Endodermal cell (in vitro differentiated cells): ENCODE measurements around the gene RAB31. TPM values are rescaled to one million over a fixed set of nuclear protein-coding genes. Genes with fewer than 3 reads are reported as not detected.

ENCODE experiments used
- DNase-seq: peaks from one replicate; pipeline ENCODE4 v3.0.0-alpha.2; 2017
- H3K27ac ChIP-seq: 2 replicates; pipeline ENCODE4 v1.5.1; 2013; ENCODE audit warnings: mild to moderate bottlenecking, low read depth, low read length, moderate library complexity
- H3K27me3 ChIP-seq: 2 replicates; pipeline ENCODE4 v1.6.1; 2013; ENCODE audit warnings: mild to moderate bottlenecking, low read length, moderate library complexity; ENCODE audit not compliant: insufficient read depth, control insufficient read depth, poor library complexity, severe bottlenecking
- H3K36me3 ChIP-seq: 2 replicates; pipeline ENCODE4 v1.7.0; 2013; ENCODE audit warnings: mild to moderate bottlenecking, low read length, moderate library complexity; ENCODE audit not compliant: control insufficient read depth, insufficient read depth
- H3K4me1 ChIP-seq: one replicate; pipeline ENCODE4 v1.7.0; 2013; ENCODE audit warnings: low read length; ENCODE audit not compliant: control insufficient read depth, insufficient read depth
- H3K4me3 ChIP-seq: 2 replicates; pipeline ENCODE4 v1.5.1; 2013; ENCODE audit warnings: mild to moderate bottlenecking, low read length, moderate library complexity
- H3K9ac ChIP-seq: 2 replicates; pipeline ENCODE4 v1.6.1; 2013; ENCODE audit warnings: mild to moderate bottlenecking, low read length, moderate library complexity; ENCODE audit not compliant: poor library complexity, severe bottlenecking; ENCODE audit errors: extremely low read depth
- H3K9me3 ChIP-seq: 2 replicates; pipeline ENCODE4 v1.6.1; 2013; ENCODE audit warnings: mild to moderate bottlenecking, low read length, moderate library complexity; ENCODE audit not compliant: control insufficient read depth
- H3K27ac Mint-ChIP-seq: 2 replicates; pipeline ENCODE4 v1.8.0; 2020; ENCODE audit warnings: mixed read lengths
- H3K27me3 Mint-ChIP-seq: 2 replicates; pipeline ENCODE4 v1.8.0; 2021; ENCODE audit warnings: mild to moderate bottlenecking, mixed read lengths; ENCODE audit not compliant: insufficient read depth
- H3K36me3 Mint-ChIP-seq: 2 replicates; pipeline ENCODE4 v1.8.0; 2020; ENCODE audit warnings: low read depth, mixed read lengths
- H3K4me1 Mint-ChIP-seq: 2 replicates; pipeline ENCODE4 v1.8.0; 2020; ENCODE audit warnings: mixed read lengths
- H3K4me3 Mint-ChIP-seq: 2 replicates; pipeline ENCODE4 v1.8.0; 2020; ENCODE audit warnings: mild to moderate bottlenecking, moderate library complexity, mixed read lengths
- H3K9me3 Mint-ChIP-seq: 2 replicates; pipeline ENCODE4 v1.8.0; 2020; ENCODE audit warnings: mild to moderate bottlenecking, mixed read lengths
- WGBS, 2 experiments: methylation state at CpG; one replicate each; pipeline versions ENCODE4 v1.1.5 to v1.1.7; 2013; ENCODE audit warnings: missing lambda C conversion rate in 2 of 2, mixed read lengths in 1 of 2; ENCODE audit not compliant: insufficient coverage in 1 of 2, insufficient read length in 1 of 2; 5-methylcytosine and 5-hydroxymethylcytosine counted together
- total RNA-seq, 2 donors: library from RNA; stranded (reverse); fragmentation: NEBNext Ultra II Directional in 1 of 2; extraction: Animal tissue kit (Norgen Biotek cat#: 25700) in 1 of 2; gene quantifications; 2 replicates in 1 of 2; 3 replicates in 1 of 2; pipeline ENCODE4 v1.2.1, GENCODE V29; 2021
- TF ChIP-seq, protein P1 (sequence below): fragments of 200-600 bp; sonication (generic); conservative IDR thresholded peaks from 2 replicates; pipeline ENCODE4 v1.5.0; 2021; ENCODE audit warnings: antibody characterized with exemption, mild to moderate bottlenecking

The RAB31 gene
- total RNA-seq, 2 donors from 2014 or later = 11.7 to 20.3 TPM

GRCh38 chr18:9679125-9679524 lies 29.0 kb upstream of the RAB31 start:
- H3K4me3 ChIP-seq = no peak overlapping the region
- peaks cover 6% of the 10 kb centered on the region for H3K4me1 Mint-ChIP-seq
- H3K36me3 Mint-ChIP-seq = no peaks in the 10 kb centered on the region
- no peak for DNase-seq
- WGBS, 2 experiments = 91 to 100% methylated on average over 10 to 17 of the region's 17 CpGs
- no peaks in the 10 kb centered on the region for H3K27me3 ChIP-seq
- H3K36me3 ChIP-seq = no peaks in the 10 kb centered on the region
- TF ChIP-seq, protein P1, sequence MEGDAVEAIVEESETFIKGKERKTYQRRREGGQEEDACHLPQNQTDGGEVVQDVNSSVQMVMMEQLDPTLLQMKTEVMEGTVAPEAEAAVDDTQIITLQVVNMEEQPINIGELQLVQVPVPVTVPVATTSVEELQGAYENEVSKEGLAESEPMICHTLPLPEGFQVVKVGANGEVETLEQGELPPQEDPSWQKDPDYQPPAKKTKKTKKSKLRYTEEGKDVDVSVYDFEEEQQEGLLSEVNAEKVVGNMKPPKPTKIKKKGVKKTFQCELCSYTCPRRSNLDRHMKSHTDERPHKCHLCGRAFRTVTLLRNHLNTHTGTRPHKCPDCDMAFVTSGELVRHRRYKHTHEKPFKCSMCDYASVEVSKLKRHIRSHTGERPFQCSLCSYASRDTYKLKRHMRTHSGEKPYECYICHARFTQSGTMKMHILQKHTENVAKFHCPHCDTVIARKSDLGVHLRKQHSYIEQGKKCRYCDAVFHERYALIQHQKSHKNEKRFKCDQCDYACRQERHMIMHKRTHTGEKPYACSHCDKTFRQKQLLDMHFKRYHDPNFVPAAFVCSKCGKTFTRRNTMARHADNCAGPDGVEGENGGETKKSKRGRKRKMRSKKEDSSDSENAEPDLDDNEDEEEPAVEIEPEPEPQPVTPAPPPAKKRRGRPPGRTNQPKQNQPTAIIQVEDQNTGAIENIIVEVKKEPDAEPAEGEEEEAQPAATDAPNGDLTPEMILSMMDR = no peak
- H3K4me3 Mint-ChIP-seq = no peak overlapping the region
- no peaks in the 10 kb centered on the region for H3K4me1 ChIP-seq
- H3K9ac ChIP-seq = no peak overlapping the region
- no peaks in the 10 kb centered on the region for H3K9me3 Mint-ChIP-seq
- H3K27ac Mint-ChIP-seq = no peak overlapping the region
- H3K9me3 ChIP-seq = no peaks in the 10 kb centered on the region
- H3K27me3 Mint-ChIP-seq = no peaks in the 10 kb centered on the region
- no peak overlapping the region for H3K27ac ChIP-seq

GRCh38 chr18:9681217-9681616 lies 26.9 kb upstream of the RAB31 start:
- Histone ChIP-seq H3K4me3 (no peak overlapping the region), H3K4me1 (no peaks in the 10 kb centered on the region), H3K27ac (no peak overlapping the region), H3K9ac (no peak overlapping the region), H3K9me3 (no peaks in the 10 kb centered on the region), H3K27me3 (no peaks in the 10 kb centered on the region), H3K36me3 (no peaks in the 10 kb centered on the region)
- H3K36me3 Mint-ChIP-seq = no peaks in the 10 kb centered on the region
- no CpG with 5 or more reads among the region's 1 CpG for WGBS, 2 experiments
- peaks cover 6% of the 10 kb centered on the region for H3K4me1 Mint-ChIP-seq
- H3K9me3 Mint-ChIP-seq = no peaks in the 10 kb centered on the region
- no peaks in the 10 kb centered on the region for H3K27me3 Mint-ChIP-seq
- TF ChIP-seq, protein P1 = no peak
- DNase-seq = no peak
- no peak overlapping the region for H3K27ac Mint-ChIP-seq
- H3K4me3 Mint-ChIP-seq = no peak overlapping the region

DNA sequence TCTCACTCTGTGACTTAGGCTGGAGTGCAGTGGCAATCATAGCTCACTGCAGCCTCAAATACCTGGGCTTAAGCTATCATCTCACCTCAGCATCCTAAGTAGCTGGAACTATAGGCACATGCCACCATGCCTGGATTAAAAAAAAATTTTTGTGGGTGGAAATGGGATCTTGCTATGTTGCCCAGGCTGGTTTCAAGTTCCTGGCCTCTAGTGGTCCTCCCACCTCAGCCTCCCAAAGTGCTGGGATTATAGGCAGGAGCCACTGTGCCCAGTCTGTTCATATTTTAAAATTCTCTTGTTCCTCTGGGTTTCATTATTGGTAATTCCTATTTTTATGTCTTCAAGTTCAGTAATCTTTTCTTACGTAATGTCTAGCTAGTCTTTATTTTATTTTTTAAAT lies 25.5 kb upstream of the RAB31 start:
- no peak overlapping the region for H3K4me3 Mint-ChIP-seq
- peaks cover 5% of the 10 kb centered on the region for H3K27me3 Mint-ChIP-seq
- H3K4me3 ChIP-seq = no peak overlapping the region
- H3K9me3 ChIP-seq = no peaks in the 10 kb centered on the region
- no peak overlapping the region for H3K27ac Mint-ChIP-seq
- no peak for DNase-seq
- WGBS, 2 experiments = no CpG with 5 or more reads among the region's 1 CpG
- H3K9me3 Mint-ChIP-seq = no peaks in the 10 kb centered on the region
- TF ChIP-seq, protein P1 = no peak
- H3K4me1 ChIP-seq = no peaks in the 10 kb centered on the region
- no peaks in the 10 kb centered on the region for H3K36me3 ChIP-seq
- peaks cover 6% of the 10 kb centered on the region for H3K4me1 Mint-ChIP-seq
- H3K9ac ChIP-seq = no peak overlapping the region
- no peak overlapping the region for H3K27ac ChIP-seq
- no peaks in the 10 kb centered on the region for H3K36me3 Mint-ChIP-seq
- no peaks in the 10 kb centered on the region for H3K27me3 ChIP-seq
